NCI-H2081 treated with DMSO at 0.1 percent for 48 hours (cell line): Measurements from ENCODE around the gene FMNL3.

ENCODE experiments used
- DNase-seq: peaks from one replicate; lab custom pipeline; 2025; lab: John Stamatoyannopoulos, UW

Gene FMNL3

GRCh38 chr12:49604856-49605255 is 102.3 kb downstream of the FMNL3 start:
- no peak for DNase-seq

GRCh38 chr12:49603721-49604120 is 103.5 kb downstream of the FMNL3 start:
- DNase-seq, result no peak

GRCh38 chr12:49599961-49600360 is 107.2 kb downstream of the FMNL3 start:
- DNase-seq, result no peak

GRCh38 chr12:49598527-49598926 is 108.7 kb downstream of the FMNL3 start:
- no peak for DNase-seq

GRCh38 chr12:49588721-49589516 is 118.3 kb downstream of the FMNL3 start:
- no peak for DNase-seq

- no peak for DNase-seq
Measured at GRCh38 chr12:49588281-49588680, 118.9 kb downstream of the FMNL3 start.

GRCh38 chr12:49587174-49587908 is 119.9 kb downstream of the FMNL3 start:
- no peak for DNase-seq
